ENCODE results near the gene GPS1. TPM values are rescaled to one million over a fixed set of nuclear protein-coding genes. Genes with fewer than 3 reads are reported as not detected.
A peak's percentile ranks its signal among the peaks of the same experiment; 100 is the strongest.
"Not testable (repeated sequence)": the region's sequence is repeated elsewhere in the genome, so short reads cannot be mapped to it uniquely, and the experiment has no call there.

GPS1 gene
- total RNA-seq, 1 donor from 2014 or later = 86.5 TPM

DNA sequence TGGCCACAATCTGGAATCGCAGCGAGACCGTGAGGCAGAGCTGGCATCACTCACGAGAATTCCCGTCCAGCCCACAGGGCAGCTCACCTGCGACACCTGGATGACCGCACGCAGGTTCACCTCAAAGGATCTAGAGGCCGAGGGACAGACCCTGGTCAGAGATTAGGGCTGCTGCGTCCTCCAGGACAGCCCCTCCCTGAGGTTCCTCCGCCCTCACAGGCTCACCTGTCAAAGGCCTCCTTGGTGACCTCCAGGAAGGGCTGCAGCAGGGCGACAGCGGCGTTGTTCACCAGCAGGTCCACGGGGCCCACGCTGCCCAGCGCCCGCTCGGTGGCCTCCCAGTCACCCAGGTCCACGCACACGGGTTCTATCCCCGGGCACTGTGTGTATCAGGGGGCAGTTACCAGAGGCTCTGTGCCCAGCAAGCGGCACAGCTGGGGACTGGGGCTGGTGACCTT, 15.0 kb upstream of the GPS1 start:
- intact Hi-C loops (cut with DNase I) = loop anchor here (5.0 kb wide), 1 partner anchor 61 kb away; the partner anchor contains the start of gene FASN
- ATAC-seq (ENCODE audit: poor library complexity) = no peak
- no peak for DNase-seq

DNA sequence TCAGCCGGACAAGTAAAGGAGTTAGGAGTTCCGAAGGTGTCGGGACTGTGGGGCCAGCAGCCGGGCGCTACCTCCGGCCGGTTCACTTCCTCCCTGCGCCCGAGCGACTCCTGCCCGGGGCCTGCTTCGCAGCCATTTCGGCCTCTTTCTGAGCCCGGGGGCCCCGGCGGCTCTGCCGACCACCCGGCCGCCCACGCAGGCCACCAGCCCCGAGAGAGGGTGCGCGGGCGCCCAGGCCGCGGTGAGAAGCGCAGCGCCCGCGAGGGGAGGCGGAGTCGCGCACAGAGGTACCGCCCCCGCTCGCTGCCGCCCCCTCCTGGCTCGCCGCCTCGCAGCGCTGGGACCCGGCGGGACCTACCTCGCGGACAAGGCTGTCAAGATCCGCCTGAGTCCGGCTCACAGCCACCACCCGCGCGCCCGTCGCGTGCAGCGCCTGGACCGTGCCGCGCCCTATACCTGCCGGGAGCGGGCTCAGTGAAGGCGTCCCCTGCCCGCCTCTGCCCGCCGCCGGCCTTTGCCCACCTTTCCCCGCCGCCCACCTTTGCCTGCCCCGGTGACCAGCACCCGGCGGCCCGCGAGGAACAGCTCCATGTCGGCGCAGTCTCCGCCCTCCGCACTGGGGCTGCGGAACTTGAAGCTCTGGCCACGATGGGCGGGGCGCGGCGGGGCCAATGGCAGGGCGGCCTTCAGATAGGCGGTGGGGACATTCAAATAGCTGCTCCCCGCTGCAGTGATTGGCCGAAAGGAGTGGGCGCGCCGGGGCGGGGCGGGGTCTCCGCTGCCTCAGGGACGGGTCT, 14.4 kb upstream of the GPS1 start, which contains the start of gene DCXR:
DCXR (minus strand) TSS at position 606 of the 797 bp plus-strand sequence; CDS start at position 591, 15 bp downstream.
- ATAC-seq (ENCODE audit: poor library complexity) (peak; percentile 98), DNase-seq (peak; percentile 99)
- intact Hi-C loops (cut with DNase I) = loop anchor here (5.0 kb wide), 1 partner anchor 60 kb away; the partner anchor contains the start of gene FASN

DNA sequence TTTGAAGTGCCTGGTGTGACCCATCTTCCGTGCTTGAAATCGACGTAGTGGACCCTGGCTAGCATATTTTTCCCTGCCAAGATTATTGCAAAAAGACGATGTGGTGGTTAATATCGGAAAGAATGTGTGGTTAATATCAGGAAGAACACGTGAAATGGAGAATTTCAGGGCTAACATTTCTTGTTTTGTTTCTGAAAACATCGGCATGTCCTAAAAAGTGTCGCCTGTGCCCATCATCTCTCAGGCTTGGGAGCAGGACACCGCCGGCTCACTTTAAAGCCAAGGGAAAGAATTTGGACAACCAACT, 13.9 kb upstream of the GPS1 start:
- ATAC-seq (ENCODE audit: poor library complexity) (no peak), DNase-seq (no peak)
- intact Hi-C loops (cut with DNase I) = loop anchor here (5.0 kb wide), 1 partner anchor 59 kb away; the partner anchor contains the start of gene FASN

DNA sequence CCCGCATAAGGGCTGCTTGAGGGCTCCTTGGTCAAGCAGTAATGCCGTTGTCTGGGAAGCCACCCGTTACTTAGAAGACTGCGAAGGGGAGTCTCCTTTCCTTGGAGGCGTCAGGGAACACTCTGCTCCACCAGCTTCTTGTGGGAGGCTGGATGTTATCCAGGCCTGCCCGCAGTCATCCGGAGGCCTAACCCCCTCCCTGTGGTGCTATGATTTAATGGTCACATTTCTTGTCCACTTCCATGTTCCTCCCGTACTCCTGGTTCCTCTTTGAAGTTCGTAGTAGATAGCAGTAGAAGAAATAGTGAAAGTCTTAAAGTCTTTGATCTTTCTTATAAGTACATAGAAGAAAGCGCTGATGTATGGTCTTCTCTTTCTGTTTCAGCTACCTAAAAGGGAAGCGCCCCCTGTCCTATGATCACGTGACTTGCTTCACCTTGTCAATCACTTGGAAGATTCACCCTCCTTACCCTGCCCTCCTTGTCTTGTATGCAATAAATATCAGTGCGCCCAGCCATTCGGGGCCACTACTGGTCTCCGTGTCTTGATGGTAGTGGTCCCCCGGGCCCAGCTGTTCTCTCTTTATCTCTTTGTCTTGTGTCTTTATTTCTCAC, 12.8 kb upstream of the GPS1 start:
- not testable (repeated sequence) for ATAC-seq (ENCODE audit: poor library complexity); DNase-seq
- intact Hi-C loops (cut with DNase I) = loop anchor here (5.0 kb wide), 1 partner anchor 58 kb away; the partner anchor contains the start of gene FASN

DNA sequence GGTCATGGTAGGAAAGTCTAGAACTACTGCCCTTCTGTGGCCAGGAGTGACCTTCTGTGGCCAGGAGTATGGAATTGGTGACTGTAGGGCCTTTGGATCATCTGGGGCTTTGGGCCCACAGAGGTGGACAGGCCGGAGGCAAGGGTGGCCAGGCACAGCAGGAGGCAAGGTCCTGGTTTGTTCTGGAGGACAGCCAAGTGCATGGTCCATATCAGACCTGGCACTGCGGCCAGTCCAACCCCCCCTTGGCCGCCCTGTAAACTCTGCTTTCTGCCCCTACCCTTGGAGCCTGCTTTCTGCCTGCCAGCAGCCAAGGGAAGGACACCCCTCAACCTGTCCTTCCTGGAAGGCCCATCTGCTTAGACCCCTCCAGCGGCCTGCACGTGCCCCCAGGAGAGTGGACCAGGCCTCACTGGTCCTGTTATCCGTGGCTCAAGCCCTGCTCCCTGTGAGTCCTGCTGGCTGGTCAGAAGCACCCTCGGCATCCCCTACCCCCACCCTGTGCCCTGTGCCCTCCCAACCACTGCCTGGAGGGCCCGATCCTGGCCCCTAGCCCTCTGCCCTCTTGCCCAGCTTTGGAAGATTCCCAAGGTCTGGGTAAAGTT, 11.9 kb upstream of the GPS1 start:
- ATAC-seq (ENCODE audit: poor library complexity) = no peak
- no peak for DNase-seq
- intact Hi-C loops (cut with DNase I) = loop anchor here (5.0 kb wide), 1 partner anchor 58 kb away; the partner anchor contains the start of gene FASN

DNA sequence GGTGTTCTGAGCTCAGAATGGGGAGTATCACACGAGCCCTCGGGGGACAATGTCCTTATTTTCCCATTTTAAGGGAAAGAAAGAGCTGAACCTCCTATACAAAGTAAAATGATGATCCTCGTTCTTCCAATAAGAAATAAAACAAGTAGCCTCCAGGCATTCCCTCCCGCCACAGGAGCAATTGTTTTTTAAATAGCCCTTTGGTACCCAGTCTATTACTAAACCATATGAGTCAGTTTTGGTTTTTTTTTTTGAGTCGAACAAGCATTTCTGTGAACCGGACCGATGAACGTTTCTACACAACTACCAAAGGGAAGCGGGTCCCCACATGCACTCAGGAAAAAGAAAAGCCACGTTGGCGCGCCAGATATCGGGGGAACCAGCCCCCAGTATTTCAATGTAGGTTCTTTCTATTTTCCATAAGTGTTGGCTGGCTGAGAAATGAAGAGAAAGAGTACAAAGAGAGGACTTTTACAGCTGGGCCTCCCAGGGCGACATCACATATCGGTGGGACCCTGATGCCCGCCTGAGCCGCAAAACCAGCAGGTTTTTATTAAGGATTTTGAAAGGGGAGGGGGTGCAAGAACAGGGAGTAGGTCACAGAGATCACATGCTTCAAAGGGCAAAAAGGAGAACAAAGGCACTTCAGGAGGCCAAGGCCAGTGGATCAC, 10.4 kb upstream of the GPS1 start:
- ATAC-seq (ENCODE audit: poor library complexity) = no peak
- intact Hi-C loops (cut with DNase I) = no loop called here
- no peak for DNase-seq

DNA sequence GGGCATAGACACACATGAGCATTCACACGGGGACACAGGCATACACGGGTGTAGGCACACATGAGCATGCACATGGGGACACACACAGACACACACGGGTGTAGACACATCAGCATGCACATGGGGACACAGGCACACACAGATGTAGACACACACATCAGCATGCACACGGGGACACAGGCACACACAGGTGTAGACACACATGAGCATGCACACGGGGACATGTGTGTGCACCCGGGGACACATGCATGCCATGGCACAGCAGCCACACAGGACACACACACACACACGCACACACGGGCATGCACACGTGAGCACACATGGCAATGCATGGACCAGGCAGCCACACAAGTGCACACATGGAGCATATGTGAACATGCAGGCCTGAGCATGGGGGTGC, 9.0 kb upstream of the GPS1 start:
- DNase-seq = no peak
- intact Hi-C loops (cut with DNase I) = no loop called here
- no peak for ATAC-seq (ENCODE audit: poor library complexity)

DNA sequence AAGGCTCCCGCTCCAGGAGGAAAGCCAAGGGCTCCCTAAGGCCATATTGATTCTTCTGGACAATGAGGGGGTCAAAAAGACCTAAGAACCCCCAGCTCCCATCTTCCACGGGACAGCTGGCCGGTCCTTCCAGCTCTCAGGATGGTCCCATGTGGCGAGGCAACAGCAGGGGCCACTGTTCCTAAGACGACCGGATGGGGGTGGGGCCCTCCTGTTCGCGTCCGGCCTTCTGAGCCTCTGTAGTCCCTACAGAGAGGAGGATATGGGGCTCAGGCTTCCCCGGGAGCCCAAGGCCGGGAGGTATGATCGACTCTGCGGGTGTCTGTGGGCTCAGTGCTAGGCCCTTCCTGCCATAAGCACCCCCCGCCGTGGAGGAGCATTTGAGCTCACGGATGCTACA, 8.2 kb upstream of the GPS1 start:
- intact Hi-C loops (cut with DNase I) = no loop called here
- DNase-seq (no peak), ATAC-seq (ENCODE audit: poor library complexity) (no peak)

DNA sequence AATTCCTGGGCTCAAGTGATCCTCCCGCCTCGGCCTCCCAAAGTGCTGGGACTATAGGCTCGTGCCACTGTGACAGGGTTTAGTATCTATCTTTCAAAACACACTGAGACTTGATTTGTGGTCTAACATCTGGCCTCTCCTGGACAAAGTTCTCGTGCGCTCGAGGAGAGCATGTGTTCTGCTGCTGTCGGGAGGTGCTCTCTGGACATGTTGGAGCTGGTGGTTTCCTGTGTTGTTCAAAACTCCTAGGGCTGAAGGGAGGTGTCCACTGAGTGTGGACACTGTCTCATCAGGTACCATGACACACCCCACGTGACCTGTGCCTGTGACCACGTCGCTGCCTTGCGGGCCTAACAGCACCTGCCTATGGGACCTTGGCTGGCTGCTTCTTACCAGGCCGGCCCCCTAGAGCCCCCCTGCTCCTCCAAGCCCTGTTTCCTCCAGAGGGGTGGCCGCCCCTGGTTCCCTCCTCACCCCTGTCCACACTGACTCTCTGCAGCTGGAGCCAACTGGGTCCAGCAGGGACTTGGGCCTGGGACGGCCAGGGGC, 5.7 kb upstream of the GPS1 start:
- intact Hi-C loops (cut with DNase I) = no loop called here
- DNase-seq = no peak
- no peak for ATAC-seq (ENCODE audit: poor library complexity)

DNA sequence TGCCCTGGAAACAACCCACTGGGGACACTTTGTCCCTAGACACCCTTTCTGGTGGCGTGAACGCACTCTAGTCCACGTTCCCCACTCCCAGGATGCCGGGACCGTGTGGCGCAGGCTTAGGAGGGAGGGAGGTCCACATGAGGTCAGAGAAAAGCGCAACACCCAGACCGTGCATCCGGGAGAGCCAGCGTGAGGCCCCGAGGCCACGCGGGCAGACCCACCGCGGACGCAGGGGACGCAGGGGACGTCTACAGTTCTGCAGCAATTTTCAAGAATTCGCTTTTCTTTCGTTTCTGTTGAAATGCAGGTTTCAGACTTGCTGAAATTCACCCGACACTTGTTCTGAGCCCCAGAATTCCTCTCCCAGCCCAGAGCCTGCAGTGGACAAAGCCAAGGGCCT, 4.8 kb upstream of the GPS1 start:
- DNase-seq (no peak), ATAC-seq (ENCODE audit: poor library complexity) (no peak)
- intact Hi-C loops (cut with DNase I) = no loop called here

DNA sequence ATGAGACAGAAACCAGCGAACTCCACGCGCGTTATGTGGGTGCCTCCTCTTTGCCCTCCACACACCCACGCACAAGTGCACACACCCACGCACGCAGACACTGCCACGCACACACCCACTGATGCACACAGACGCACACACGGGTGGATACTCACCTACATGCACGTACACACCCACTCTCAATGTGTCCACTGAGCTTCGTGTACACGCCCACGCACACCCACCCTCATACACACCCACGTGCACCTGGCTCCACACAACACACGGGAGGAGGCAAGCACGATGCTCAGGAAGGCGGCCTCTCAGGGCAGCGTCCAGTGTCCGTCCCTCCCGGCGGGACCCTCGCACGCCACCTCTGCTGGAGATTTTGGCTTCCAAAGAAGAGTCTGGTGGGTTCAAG, 4.3 kb upstream of the GPS1 start:
- DNase-seq = no peak
- no peak for ATAC-seq (ENCODE audit: poor library complexity)
- intact Hi-C loops (cut with DNase I) = no loop called here

DNA sequence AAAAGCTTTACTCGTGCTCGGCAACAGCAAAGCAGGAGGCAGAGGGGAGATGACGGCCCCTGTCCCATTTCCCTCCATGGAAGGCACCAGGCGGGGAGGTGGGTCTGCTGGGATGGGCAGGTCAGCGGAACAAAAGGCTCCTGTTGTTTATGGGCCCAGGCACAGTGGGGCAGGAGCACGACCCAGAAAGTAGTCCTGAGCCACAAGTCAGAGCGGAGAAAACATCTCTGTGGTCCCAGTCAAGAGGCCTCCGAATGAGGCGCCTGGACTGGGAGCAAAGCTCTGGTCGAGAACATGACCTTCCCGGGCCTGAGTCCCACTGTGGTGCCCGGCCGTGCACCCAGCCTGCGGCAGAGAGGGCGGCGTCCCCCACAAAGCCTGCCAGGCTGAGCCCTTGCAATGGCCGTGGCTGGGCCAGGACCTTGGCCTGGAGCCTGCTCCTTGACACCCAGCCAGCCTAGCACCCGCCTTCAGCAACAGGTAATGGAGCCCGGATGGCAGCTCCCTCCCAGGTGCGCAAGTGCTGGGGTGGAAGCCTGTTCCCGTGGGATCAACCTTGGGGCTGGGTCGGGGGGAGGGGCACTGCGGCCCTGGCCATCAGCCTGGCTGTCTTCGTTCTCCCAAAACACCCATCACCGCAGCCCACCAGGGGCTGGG, 3.7 kb upstream of the GPS1 start:
- intact Hi-C loops (cut with DNase I) = no loop called here
- ATAC-seq (ENCODE audit: poor library complexity) = no peak
- DNase-seq = no peak

DNA sequence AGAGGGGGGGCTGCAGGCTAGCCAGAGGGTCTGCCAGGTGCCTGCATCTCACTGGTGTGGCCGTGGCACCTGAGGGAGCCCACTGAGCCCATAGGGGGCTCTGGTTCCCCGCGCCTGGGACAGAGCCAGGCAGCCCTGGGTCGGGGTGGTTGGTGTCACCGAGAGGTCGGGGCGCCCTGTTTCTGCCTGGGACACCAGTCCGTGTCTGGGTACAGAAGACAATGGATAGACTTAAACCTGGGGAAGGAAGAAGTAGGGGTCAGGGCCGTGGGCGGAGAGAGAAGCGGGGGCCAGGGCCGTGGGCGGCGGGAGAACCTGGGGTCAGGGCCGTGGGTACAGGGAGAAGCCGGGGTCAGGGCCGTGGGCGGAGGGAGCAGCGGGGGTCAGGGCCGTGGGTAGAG, 3.1 kb upstream of the GPS1 start:
- intact Hi-C loops (cut with DNase I) = no loop called here
- DNase-seq = no peak
- ATAC-seq (ENCODE audit: poor library complexity) = no peak

DNA sequence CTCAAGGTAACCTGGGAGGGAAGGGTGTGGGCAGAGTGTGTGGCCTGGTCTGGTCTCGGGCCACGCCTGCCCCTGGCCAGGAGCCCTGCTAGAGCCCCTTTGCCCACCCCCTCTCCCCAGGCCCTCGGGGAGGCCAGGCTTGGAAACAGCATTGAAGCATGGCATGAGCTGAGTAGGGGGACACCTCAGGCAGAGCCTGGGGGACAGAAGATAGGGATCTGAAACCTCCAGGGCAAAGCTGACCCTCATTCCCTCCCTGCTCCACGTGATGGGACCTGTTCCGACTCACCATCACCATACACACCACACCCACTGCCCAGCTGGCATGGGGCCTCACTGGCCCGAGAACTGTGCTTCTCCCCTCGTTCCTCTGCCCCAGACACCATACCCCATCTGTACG, 2.6 kb upstream of the GPS1 start:
- no peak for DNase-seq
- intact Hi-C loops (cut with DNase I) = no loop called here
- ATAC-seq (ENCODE audit: poor library complexity) = no peak

DNA sequence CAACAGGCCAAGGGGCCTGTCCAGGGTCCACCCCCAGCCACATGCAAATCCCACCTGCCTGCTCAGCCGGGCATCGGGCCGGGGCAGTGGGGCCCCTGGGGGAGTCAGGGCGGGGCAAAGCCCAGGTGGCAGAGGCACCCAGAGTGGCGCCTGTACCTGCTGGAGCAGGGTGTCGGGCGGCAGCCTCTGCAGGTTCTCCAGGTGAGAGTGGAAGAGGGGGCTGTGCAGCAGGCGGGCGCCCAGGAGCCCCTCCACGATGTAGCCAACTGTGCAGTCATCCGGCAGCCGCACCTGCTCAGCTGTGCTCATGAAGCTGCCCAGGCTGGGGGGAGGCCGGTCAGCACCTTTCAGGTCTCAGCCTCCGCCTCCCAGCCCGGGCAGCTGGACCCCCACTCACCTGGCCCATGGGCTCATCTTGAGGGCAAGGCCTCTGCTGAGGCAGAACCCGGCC, 2.2 kb upstream of the GPS1 start:
- intact Hi-C loops (cut with DNase I) = no loop called here

DNA sequence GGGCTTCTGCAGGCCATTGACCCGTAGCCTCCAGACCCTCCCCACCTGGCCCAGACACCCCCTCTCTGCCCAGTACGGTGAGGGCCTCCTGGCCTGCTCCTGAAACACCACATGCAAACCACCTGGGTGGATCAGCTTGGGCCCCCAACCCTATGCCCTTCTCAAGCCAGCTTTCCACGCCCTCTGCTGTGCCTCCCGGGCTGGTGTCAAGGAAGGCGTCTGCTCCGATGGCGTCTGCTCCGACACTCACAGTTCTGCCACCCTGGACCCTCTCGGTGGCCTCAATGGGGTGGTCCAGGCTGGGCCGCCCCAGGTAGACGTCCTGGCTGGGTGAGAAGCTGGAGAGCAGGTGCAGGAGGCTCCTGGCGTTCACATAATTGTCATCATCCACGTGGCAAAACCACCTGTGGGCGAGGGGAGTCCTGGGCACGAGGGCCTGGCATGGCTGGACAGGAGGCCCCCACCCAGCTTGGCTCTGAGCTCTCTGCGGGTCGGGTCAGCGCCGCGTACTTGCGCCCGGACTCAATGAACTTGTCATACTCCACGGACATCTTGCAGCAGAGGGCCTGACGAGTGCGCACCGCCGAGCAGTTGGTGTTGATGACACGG, 1.4 kb upstream of the GPS1 start:
- intact Hi-C loops (cut with DNase I) = no loop called here
- ATAC-seq (ENCODE audit: poor library complexity) (no peak), DNase-seq (no peak)

More for the DNA sequence above, 2.2 kb upstream of the GPS1 start:
- DNase-seq (no peak), ATAC-seq (ENCODE audit: poor library complexity) (no peak)

DNA sequence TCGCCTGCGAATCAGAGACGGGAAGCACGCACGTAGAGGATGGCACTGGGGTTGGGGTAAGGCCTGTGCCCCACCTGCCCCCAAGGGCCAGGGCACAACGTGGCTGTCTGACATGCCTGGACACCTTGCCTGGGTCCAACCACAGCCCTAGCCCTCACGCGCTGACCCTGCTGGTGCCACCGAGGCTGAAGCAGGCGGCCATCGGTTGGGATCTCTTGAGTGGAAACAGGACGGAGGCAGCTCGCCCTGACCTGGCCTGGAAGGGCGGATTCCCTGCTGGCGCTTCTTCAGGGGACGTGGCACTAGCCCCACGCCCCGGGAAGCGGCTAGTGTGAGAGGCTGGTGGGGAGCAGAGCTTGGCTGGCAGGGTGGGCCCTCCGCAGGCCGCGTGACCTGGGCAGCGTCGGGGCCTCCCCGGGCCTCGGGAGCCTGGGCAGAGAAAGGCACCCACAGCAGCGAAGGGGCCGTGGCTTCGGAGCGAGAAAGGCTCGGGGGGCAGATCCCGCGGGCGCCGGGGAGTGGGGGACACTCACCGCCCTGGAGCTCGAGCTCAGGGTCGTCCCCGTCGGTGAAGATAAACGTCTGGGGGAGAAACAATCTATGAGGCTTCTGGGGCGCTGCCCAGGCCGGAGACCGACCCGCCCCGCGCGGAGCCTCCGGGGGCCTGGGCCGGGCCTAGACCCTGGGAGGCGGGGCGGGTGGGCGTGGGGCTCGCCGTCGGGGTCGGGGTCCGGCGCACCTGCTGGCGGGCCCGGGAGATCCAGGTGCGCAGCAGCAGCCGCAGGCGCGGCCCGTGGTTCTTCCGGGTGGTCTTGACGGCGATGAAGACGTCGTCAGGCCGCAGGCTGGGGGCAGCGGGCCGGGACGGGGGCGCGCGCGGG, 697 bp upstream of the GPS1 start:
- DNase-seq (no peak), ATAC-seq (ENCODE audit: poor library complexity) (peak; percentile 7)
- intact Hi-C loops (cut with DNase I) = no loop called here

Measured in Right ventricle myocardium superior (tissue), 1 donor.